Breast epithelium (tissue), 3 donors: ENCODE measurements around the gene DMD.

ENCODE experiments used
- CTCF ChIP-seq, 3 donors: fragments of 450-650 bp; IDR thresholded peaks; one replicate each; pipeline ENCODE4 v1.5.1; 2016 to 2017; ENCODE audit warnings: antibody characterized with exemption in 3 of 3, mild to moderate bottlenecking in 3 of 3, moderate library complexity in 3 of 3
- POLR2A ChIP-seq: fragments of 450-650 bp; IDR thresholded peaks from one replicate; pipeline ENCODE4 v1.6.1; 2016; ENCODE audit warnings: antibody characterized with exemption, mild to moderate bottlenecking, moderate library complexity
- POLR2AphosphoS5 ChIP-seq, 3 donors: sonication (generic); formaldehyde crosslinking; IDR thresholded peaks; one replicate each; pipeline ENCODE4 v1.6.1; 2017; ENCODE audit warnings: antibody characterized with exemption in 3 of 3

- TF ChIP-seq CTCF (IDR thresholded peaks at IDR 0.05) (no peak), POLR2AphosphoS5 (IDR thresholded peaks at IDR 0.05) (no peak), POLR2A (no peak)
These were observed 2113.3 kb downstream of the DMD start for GRCh38 chrX:31098079-31098478.
